GM12878 (cell line): ENCODE measurements around the gene FGF2. TPM values are rescaled to one million over a fixed set of nuclear protein-coding genes. Genes with fewer than 3 reads are reported as not detected.

Source experiments
- ATAC-seq: fragments of 200-7000 bp; cut with Tn5 transposase; 3 replicates; pipeline ENCODE4 v1.9.1; 2020; ENCODE audit warnings: mild to moderate bottlenecking, moderate library complexity
- BruUV-seq: library from RNA; stranded (reverse); fragments of 400-500 nt; replicated peaks from 2 replicates; lab custom pipeline; 2021; lab: Mats Ljungman, UMichigan
- CTCF ChIA-PET: fragments of 300-600 bp; sonication (Branson Sonifier 250); formaldehyde crosslinking; extraction: SDS; loops from one replicate; lab custom pipeline; 2021; ENCODE audit warnings: inconsistent platforms; lab: Yijun Ruan, JAX
- POLR2A ChIA-PET: fragments of 350-600 bp; formaldehyde crosslinking; extraction: SDS; loops from one replicate; lab custom pipeline; 2021; ENCODE audit warnings: inconsistent platforms; lab: Charles Lee
- RAD21 ChIA-PET: fragments of 300-600 bp; sonication (Branson Sonifier 250); formaldehyde crosslinking; loops from one replicate; lab custom pipeline; 2023; ENCODE audit warnings: antibody characterized with exemption; ENCODE audit not compliant: unreplicated experiment; lab: Charles Lee
- SMC1A ChIA-PET: fragments of 300-600 bp; sonication (Branson Sonifier 250); formaldehyde crosslinking; loops from one replicate; lab custom pipeline; 2023; ENCODE audit not compliant: unreplicated experiment, uncharacterized antibody; lab: Charles Lee
- DNase-seq: peaks from one replicate; pipeline ENCODE4 v3.0.0-alpha.2; 2011; ENCODE audit warnings: low read depth, low spot score
- FAIRE-seq: peaks from 3 replicates; lab custom pipeline; 2011; peaks lifted over from hg19 to GRCh38; lab: Jason Lieb, UNC
- H2AFZ ChIP-seq: 2 replicates; pipeline ENCODE4 v1.6.0; 2011; ENCODE audit warnings: low read depth, low read length, control low read depth; ENCODE audit not compliant: control insufficient read depth
- H3K27ac ChIP-seq: 2 replicates; pipeline ENCODE4 v1.5.1; 2011; ENCODE audit warnings: control low read depth; ENCODE audit not compliant: control insufficient read depth, insufficient read depth
- H3K27me3 ChIP-seq, 2 experiments: replicated peaks in 1 of 2; 2 replicates each; pipeline versions ENCODE4 v1.6.0 to v1.6.1; 2011; ENCODE audit warnings: low read length in 1 of 2; ENCODE audit not compliant: control insufficient read depth in 2 of 2, insufficient read depth in 2 of 2
- H3K36me3 ChIP-seq, 2 experiments: 2 replicates each; pipeline ENCODE4 v1.5.1; 2011; ENCODE audit warnings: low read length in 1 of 2; ENCODE audit not compliant: control insufficient read depth in 2 of 2, insufficient read depth in 2 of 2
- H3K4me1 ChIP-seq: 2 replicates; pipeline ENCODE4 v1.6.1; 2011; ENCODE audit warnings: mild to moderate bottlenecking, low read length, moderate library complexity, mixed read lengths; ENCODE audit not compliant: control insufficient read depth, insufficient read depth
- H3K4me2 ChIP-seq: 2 replicates; pipeline ENCODE4 v1.6.0; 2011; ENCODE audit warnings: control low read depth; ENCODE audit not compliant: control insufficient read depth, insufficient read depth
- H3K4me3 ChIP-seq: fragments of 200-600 bp; sonication (generic); 2 replicates; pipeline ENCODE4 v1.5.1; 2016
- H3K79me2 ChIP-seq: 2 replicates; pipeline ENCODE4 v1.6.0; 2011; ENCODE audit warnings: low read length; ENCODE audit not compliant: control insufficient read depth, insufficient read depth
- H3K9ac ChIP-seq: 2 replicates; pipeline ENCODE4 v1.8.0; 2011; ENCODE audit warnings: low read length, control low read depth, mixed read lengths; ENCODE audit not compliant: control insufficient read depth, insufficient read depth
- H3K9me3 ChIP-seq: replicated peaks from 3 replicates; pipeline ENCODE4 v1.5.1; 2011; ENCODE audit warnings: mild to moderate bottlenecking, low read length; ENCODE audit not compliant: control insufficient read depth, insufficient read depth
- H4K20me1 ChIP-seq: 2 replicates; pipeline ENCODE4 v1.6.0; 2011; ENCODE audit not compliant: control insufficient read depth, insufficient read depth
- ATF7 ChIP-seq: fragments of 450-650 bp; IDR thresholded peaks from 2 replicates; pipeline ENCODE4 v1.6.1; 2016; ENCODE audit warnings: low read depth, mild to moderate bottlenecking
- BRCA1 ChIP-seq: IDR thresholded peaks from 2 replicates; pipeline ENCODE4 v1.6.1; 2011; ENCODE audit warnings: low read depth, low read length, improper control_type of control experiment
- CBFB ChIP-seq: IDR thresholded peaks from 2 replicates; pipeline ENCODE4 v1.6.1; 2016; ENCODE audit warnings: antibody characterized with exemption, low read depth
- CHD1 ChIP-seq: IDR thresholded peaks from 2 replicates; pipeline ENCODE4 v1.6.1; 2012; ENCODE audit warnings: low read depth, low read length, improper control_type of control experiment
- IRF5 ChIP-seq: fragments of 450-650 bp; IDR thresholded peaks from 2 replicates; pipeline ENCODE4 v1.6.1; 2017; ENCODE audit warnings: borderline replicate concordance
- JUND ChIP-seq: IDR thresholded peaks from 2 replicates; pipeline ENCODE4 v1.6.1; 2012; ENCODE audit warnings: low read depth, mild to moderate bottlenecking, low read length, improper control_type of control experiment, moderate library complexity
- MEF2B ChIP-seq: fragments of 450-650 bp; IDR thresholded peaks from 2 replicates; pipeline ENCODE4 v1.6.1; 2018; ENCODE audit warnings: mild to moderate bottlenecking, moderate library complexity; ENCODE audit not compliant: partially characterized antibody, poor library complexity, severe bottlenecking
- POLR2A ChIP-seq: IDR thresholded peaks from 2 replicates; pipeline ENCODE4 v1.6.1; 2011; ENCODE audit warnings: low read depth, mild to moderate bottlenecking, low read length
- REST ChIP-seq: IDR thresholded peaks from 2 replicates; pipeline ENCODE4 v1.6.1; 2012; ENCODE audit warnings: mild to moderate bottlenecking, low read depth, low read length
- SREBF2 ChIP-seq: IDR thresholded peaks from 2 replicates; pipeline ENCODE4 v1.6.1; 2012; ENCODE audit warnings: mild to moderate bottlenecking, low read length
- ZBTB11 ChIP-seq: fragments of 450-650 bp; formaldehyde crosslinking; IDR thresholded peaks from 2 replicates; pipeline ENCODE4 v1.5.0; 2022; ENCODE audit warnings: mild to moderate bottlenecking, missing genetic modification characterization
- ZNF687 ChIP-seq: fragments of 450-650 bp; IDR thresholded peaks from 2 replicates; pipeline ENCODE4 v1.6.1; 2017; ENCODE audit warnings: mild to moderate bottlenecking, moderate library complexity
- WGBS: methylation state at CpG from one replicate; pipeline ENCODE4 v1.1.6; 2016; ENCODE audit warnings: low lambda C conversion rate; ENCODE audit not compliant: insufficient replicate concordance, insufficient coverage; ENCODE audit errors: missing lambda C conversion rate; 5-methylcytosine and 5-hydroxymethylcytosine counted together
- in situ Hi-C: fragments of 300-500 bp; cut with MboI; formaldehyde crosslinking; loops from 9 replicates; pipeline ENCODE4 v1.14.3; 2018; ENCODE audit warnings: mixed read lengths
- intact Hi-C: fragments of 100-400 bp; cut with micrococcal nuclease; formaldehyde crosslinking; loops from one replicate; pipeline ENCODE4 v1.14.2; 2022; ENCODE audit not compliant: unreplicated experiment
- polyA plus RNA-seq, 11 experiments: library from polyadenylated mRNA; depleted of rRNA in 4 of 11; unstranded in 6 of 11; stranded (reverse) in 5 of 11; fragments of >200 nt; fragmentation: Nextera tagmentation in 4 of 11; fragmentation: Illumina TruSeq in 1 of 11; extraction: Ambion mirVana in 4 of 11; extraction: Trizol in 1 of 11; gene quantifications; 1 replicate in 1 of 11; 2 replicates in 10 of 11; pipeline versions ENCODE4 v1.2.1 to v1.2.3, GENCODE V29; 2011 to 2016; ENCODE audit warnings: inconsistent platforms in 2 of 11, missing spikeins in 2 of 11, low read depth in 1 of 11
- total RNA-seq, 4 experiments: library from RNA; depleted of rRNA in 3 of 4; stranded (reverse); fragments of >200 nt in 3 of 4; fragmentation: Illumina TruSeq in 1 of 4; extraction: Trizol in 1 of 4; gene quantifications; 2 replicates each; pipeline versions ENCODE4 v1.2.1 to v1.2.3, GENCODE V29; 2013 to 2021

FGF2 gene
- total and polyA plus RNA-seq, 10 of the 15 experiments (the other 5 are each of a cell fraction or from before 2014, with no cell fraction given), result 0.13 to 1.7 (median 0.25) TPM

GRCh38 chr4:122855353-122855890 is 28.8 kb downstream of the FGF2 start:
- no peaks in the 10 kb centered on the region for H4K20me1 ChIP-seq
- in situ Hi-C loops, result no loop called here
- BruUV-seq, result no TSS peak
- no peaks in the 10 kb centered on the region for H3K4me1 ChIP-seq
- H3K79me2 ChIP-seq, result no peaks in the 10 kb centered on the region
- ChIA-PET RAD21 (no interaction called here), SMC1A (interaction anchor here (1.3 to 1.4 kb wide), 2 partner anchors 15 to 22 kb away, joined by 3 to 4 read pairs; no protein-coding TSS in a partner anchor), CTCF (no interaction called here), POLR2A (no interaction called here)
- H3K4me3 ChIP-seq, result no peak overlapping the region
- H2AFZ ChIP-seq, result peak overlapping the region; percentile 33
- H3K4me2 ChIP-seq, result no peak overlapping the region
- ATAC-seq (no peak), FAIRE-seq (no peak), DNase-seq (no peak)
- no peak overlapping the region for H3K9ac ChIP-seq
- H3K27ac ChIP-seq, result no peak overlapping the region
- no peaks in the 10 kb centered on the region for H3K36me3 ChIP-seq
- no peaks in the 10 kb centered on the region; a peak in 2 of 4 replicates for H3K27me3 ChIP-seq
- H3K9me3 ChIP-seq, result no peaks in the 10 kb centered on the region
- WGBS, result 50% methylated on average over 2 of the region's 2 CpGs
- intact Hi-C loops, result no loop called here
- TF ChIP-seq MEF2B (no peak), CBFB (no peak), CHD1 (no peak), ZBTB11 (CRISPR knock-in tag) (no peak), IRF5 (no peak), JUND (no peak), SREBF2 (no peak), ATF7 (no peak), REST (no peak), ZNF687 (no peak), POLR2A (no peak), BRCA1 (no peak)
